Activated CD4-positive, CD25-positive, alpha-beta regulatory T cell treated with anti-CD3 and anti-CD28 coated beads, Interleukin-2, amount 50 U/mL, for 16 hours (primary cell): ENCODE results near the gene SEMG2.

Experiments
- DNase-seq: peaks from one replicate; pipeline ENCODE4 v3.0.0-alpha.2; 2020; ENCODE audit warnings: low read depth, low spot score

The SEMG2 gene

GRCh38 chr20:45229264-45230056, 8.3 kb downstream of the SEMG2 start:
- no peak for DNase-seq

- no peak for DNase-seq
These were observed 9.5 kb downstream of the SEMG2 start for GRCh38 chr20:45230631-45231030.

- no peak for DNase-seq
These were observed 14.8 kb downstream of the SEMG2 start for GRCh38 chr20:45235995-45236394.

- DNase-seq, result no peak
These were observed 17.0 kb downstream of the SEMG2 start for GRCh38 chr20:45238139-45238538.

GRCh38 chr20:45246109-45246508, 24.9 kb downstream of the SEMG2 start:
- no peak for DNase-seq

- no peak for DNase-seq
These were observed 26.7 kb downstream of the SEMG2 start for GRCh38 chr20:45247865-45248264.

GRCh38 chr20:45248609-45249008, 27.4 kb downstream of the SEMG2 start:
- no peak for DNase-seq

GRCh38 chr20:45251884-45252560, 30.8 kb downstream of the SEMG2 start:
- DNase-seq, result no peak

- DNase-seq, result no peak
These were observed 32.1 kb downstream of the SEMG2 start for GRCh38 chr20:45253261-45253660.

GRCh38 chr20:45254383-45255262, 33.5 kb downstream of the SEMG2 start, which contains the start of gene SLPI:
SLPI (minus strand) TSS chr20:45254564; CDS start chr20:45254543, 21 bp downstream.
- no peak for DNase-seq

GRCh38 chr20:45257161-45257560, 36.0 kb downstream of the SEMG2 start:
- no peak for DNase-seq

- no peak for DNase-seq
These were observed 36.5 kb downstream of the SEMG2 start for GRCh38 chr20:45257711-45258110.

GRCh38 chr20:45258259-45258658, 37.1 kb downstream of the SEMG2 start:
- DNase-seq, result no peak

GRCh38 chr20:45258664-45259063, 37.5 kb downstream of the SEMG2 start:
- DNase-seq, result no peak

GRCh38 chr20:45263556-45264266, 42.5 kb downstream of the SEMG2 start:
- no peak for DNase-seq

GRCh38 chr20:45266977-45267376, 45.8 kb downstream of the SEMG2 start:
- DNase-seq, result no peak

GRCh38 chr20:45268531-45268930, 47.4 kb downstream of the SEMG2 start:
- no peak for DNase-seq

GRCh38 chr20:45269056-45269455, 47.9 kb downstream of the SEMG2 start:
- DNase-seq, result no peak

GRCh38 chr20:45269754-45270270, 48.6 kb downstream of the SEMG2 start:
- no peak for DNase-seq
